Measurements from ENCODE around the gene EAF1.

The EAF1 gene

GRCh38 chr3:15486979-15487378, 59.6 kb downstream of the EAF1 start:
- Histone ChIP-seq H3K9me3 (ENCODE audit: low read length) (no peaks in the 10 kb centered on the region), H3K36me3 (ENCODE audit: insufficient read depth, low read length) (no peaks in the 10 kb centered on the region), H3K4me3 (ENCODE audit: low read depth, low read length, poor library complexity, severe bottlenecking) (no peak overlapping the region), H2AFZ (ENCODE audit: low read length) (no peak overlapping the region), H3K79me2 (ENCODE audit: insufficient read depth, low read length) (no peaks in the 10 kb centered on the region), H3K4me2 (ENCODE audit: low read length) (no peak overlapping the region), H3F3A (ENCODE audit: insufficient read depth, low read length) (no peaks in the 10 kb centered on the region), H3K9me2 (ENCODE audit: low read depth, low read length) (no peaks in the 10 kb centered on the region), H3K27ac (ENCODE audit: low read depth, low read length, poor library complexity, severe bottlenecking) (no peak overlapping the region), H3K4me1 (ENCODE audit: insufficient read depth, low read length, severe bottlenecking) (no peaks in the 10 kb centered on the region), H3K27me3 (ENCODE audit: insufficient read depth, low read length) (no peaks in the 10 kb centered on the region), H4K20me1 (ENCODE audit: insufficient read depth, low read length) (no peaks in the 10 kb centered on the region), H3K9ac (ENCODE audit: low read length) (no peak overlapping the region)
- TF ChIP-seq CTCF (IDR thresholded peaks at IDR 0.05; ENCODE audit: low read length): no peak
- TF ChIP-seq EZH2 (IDR thresholded peaks at IDR 0.05; ENCODE audit: borderline replicate concordance, low read length): no peak

GRCh38 chr3:15488002-15488401, 60.6 kb downstream of the EAF1 start:
- no peak for TF ChIP-seq EZH2 (IDR thresholded peaks at IDR 0.05; ENCODE audit: borderline replicate concordance, low read length)
- no peak for TF ChIP-seq CTCF (IDR thresholded peaks at IDR 0.05; ENCODE audit: low read length)
- H3F3A ChIP-seq (ENCODE audit: insufficient read depth, low read length): no peaks in the 10 kb centered on the region

DNA sequence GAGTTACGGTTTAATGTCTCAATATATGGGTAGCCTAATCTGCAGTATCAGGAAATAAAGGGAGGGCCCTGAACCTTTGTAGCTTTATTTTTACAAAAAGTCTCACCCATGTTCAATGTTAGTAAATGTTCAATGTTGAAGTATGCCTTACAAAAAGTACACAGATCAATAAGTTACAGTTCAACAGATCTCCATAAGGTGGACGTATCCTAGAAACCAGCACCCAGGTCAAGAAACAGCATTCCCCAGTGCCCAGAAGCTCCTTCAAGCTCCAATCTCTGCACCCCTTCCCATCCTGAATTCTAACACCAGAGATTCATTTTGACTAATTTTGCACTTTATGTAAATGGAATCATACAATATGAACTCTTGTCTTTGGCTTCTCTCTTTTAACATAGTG, 62.8 kb downstream of the EAF1 start:
- Histone ChIP-seq H2AFZ (ENCODE audit: low read length) (no peak overlapping the region), H3F3A (ENCODE audit: insufficient read depth, low read length) (no peaks in the 10 kb centered on the region), H3K4me2 (ENCODE audit: low read length) (no peak overlapping the region), H3K27me3 (ENCODE audit: insufficient read depth, low read length) (no peaks in the 10 kb centered on the region), H3K9me2 (ENCODE audit: low read depth, low read length) (no peaks in the 10 kb centered on the region), H3K36me3 (ENCODE audit: insufficient read depth, low read length) (no peaks in the 10 kb centered on the region), H3K79me2 (ENCODE audit: insufficient read depth, low read length) (no peaks in the 10 kb centered on the region), H3K4me3 (ENCODE audit: low read depth, low read length, poor library complexity, severe bottlenecking) (no peak overlapping the region), H3K9me3 (ENCODE audit: low read length) (no peaks in the 10 kb centered on the region), H3K4me1 (ENCODE audit: insufficient read depth, low read length, severe bottlenecking) (no peaks in the 10 kb centered on the region), H3K9ac (ENCODE audit: low read length) (no peak overlapping the region), H4K20me1 (ENCODE audit: insufficient read depth, low read length) (no peaks in the 10 kb centered on the region), H3K27ac (ENCODE audit: low read depth, low read length, poor library complexity, severe bottlenecking) (no peak overlapping the region)
- TF ChIP-seq EZH2 (IDR thresholded peaks at IDR 0.05; ENCODE audit: borderline replicate concordance, low read length) (no peak), CTCF (IDR thresholded peaks at IDR 0.05; ENCODE audit: low read length) (no peak)

More at GRCh38 chr3:15488002-15488401, 60.6 kb downstream of the EAF1 start:
- Histone ChIP-seq H3K9ac (ENCODE audit: low read length) (no peak overlapping the region), H2AFZ (ENCODE audit: low read length) (no peak overlapping the region), H3K4me1 (ENCODE audit: insufficient read depth, low read length, severe bottlenecking) (no peaks in the 10 kb centered on the region), H3K79me2 (ENCODE audit: insufficient read depth, low read length) (no peaks in the 10 kb centered on the region), H4K20me1 (ENCODE audit: insufficient read depth, low read length) (no peaks in the 10 kb centered on the region), H3K27me3 (ENCODE audit: insufficient read depth, low read length) (no peaks in the 10 kb centered on the region), H3K27ac (ENCODE audit: low read depth, low read length, poor library complexity, severe bottlenecking) (no peak overlapping the region), H3K9me3 (ENCODE audit: low read length) (no peaks in the 10 kb centered on the region), H3K36me3 (ENCODE audit: insufficient read depth, low read length) (no peaks in the 10 kb centered on the region), H3K4me3 (ENCODE audit: low read depth, low read length, poor library complexity, severe bottlenecking) (no peak overlapping the region), H3K4me2 (ENCODE audit: low read length) (no peak overlapping the region), H3K9me2 (ENCODE audit: low read depth, low read length) (no peaks in the 10 kb centered on the region)

All from OCI-LY1 (cell line).